ENCODE results near the gene SHCBP1.

The SHCBP1 gene

DNA sequence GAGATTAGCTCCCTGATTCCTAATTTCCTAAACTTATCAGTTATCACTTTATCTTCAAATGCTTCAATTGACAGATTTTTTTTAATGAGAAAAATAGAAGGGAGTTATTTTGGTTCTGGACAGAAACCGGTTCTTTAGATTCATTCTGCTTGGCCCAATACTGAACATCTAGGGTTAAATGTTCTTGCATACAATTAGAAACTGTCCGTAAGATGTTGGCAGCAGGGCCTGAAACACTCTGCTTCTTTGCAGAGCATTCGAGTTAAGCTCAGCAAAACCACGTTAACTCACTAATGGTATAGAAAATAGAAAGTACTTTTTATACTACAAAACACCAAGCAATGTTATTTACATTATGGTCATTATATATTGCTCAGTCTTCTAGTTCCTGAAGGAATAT lies 7.2 kb downstream of the SHCBP1 start:
- no peak for DNase-seq (ENCODE audit: low spot score)

DNA sequence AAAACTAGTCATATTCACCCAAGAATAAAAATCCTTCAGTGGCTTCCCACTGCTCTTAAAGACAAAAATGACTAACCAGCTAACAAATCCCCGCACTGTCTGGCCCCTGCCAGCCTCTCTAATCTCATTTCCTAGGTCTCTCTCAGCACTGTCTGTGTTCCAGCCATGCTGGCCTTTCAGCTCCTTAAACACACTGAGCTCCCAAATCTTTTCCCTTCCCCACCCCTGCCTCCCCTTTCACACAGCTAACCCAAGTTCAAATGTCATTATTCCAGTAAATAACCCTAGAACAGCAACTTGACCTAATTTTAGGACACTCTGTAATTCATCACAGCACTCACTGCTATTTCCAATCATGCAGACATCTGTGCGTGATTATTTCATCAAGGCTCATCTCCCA lies 7.8 kb downstream of the SHCBP1 start:
- DNase-seq (ENCODE audit: low spot score) = no peak

DNA sequence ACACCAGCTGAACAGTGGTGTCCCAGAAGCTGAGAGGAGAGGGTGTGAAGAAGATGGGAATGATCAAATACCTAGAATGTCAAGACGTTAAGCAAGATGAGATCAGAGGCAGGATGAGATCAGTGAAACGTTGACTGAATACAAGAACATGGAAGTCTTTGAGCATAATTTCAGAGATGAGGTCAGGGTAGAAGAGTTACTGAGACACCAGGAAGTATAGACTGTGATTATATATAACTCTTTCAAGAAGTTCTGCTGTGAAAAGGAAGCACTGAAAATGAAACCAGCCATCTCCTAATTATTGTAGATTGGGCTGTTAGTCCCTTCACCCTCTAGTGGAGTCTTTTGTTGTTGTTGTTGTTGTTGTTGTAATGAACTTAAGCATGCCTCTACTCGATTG lies 9.1 kb downstream of the SHCBP1 start:
- DNase-seq (ENCODE audit: low spot score) = no peak

DNA sequence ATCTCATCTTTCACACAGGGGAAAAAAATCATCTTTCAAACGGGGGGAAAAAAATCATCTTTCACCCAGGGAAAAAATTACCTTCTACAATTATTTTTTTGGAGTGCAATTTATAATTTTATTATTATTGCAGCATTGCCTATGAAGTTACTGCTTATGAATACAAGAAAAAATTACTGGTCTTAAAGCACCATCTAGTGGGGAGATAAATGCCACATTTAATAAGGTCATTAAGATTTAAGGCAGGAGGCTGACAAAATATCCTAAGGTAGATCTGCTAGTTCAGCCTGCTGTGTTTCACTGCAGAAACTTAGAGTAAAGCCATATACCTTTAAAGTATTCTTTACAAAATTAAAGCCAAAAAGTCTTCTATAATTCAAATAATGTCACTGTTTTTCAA lies 13.7 kb downstream of the SHCBP1 start:
- DNase-seq (ENCODE audit: low spot score) = peak; percentile 66

DNA sequence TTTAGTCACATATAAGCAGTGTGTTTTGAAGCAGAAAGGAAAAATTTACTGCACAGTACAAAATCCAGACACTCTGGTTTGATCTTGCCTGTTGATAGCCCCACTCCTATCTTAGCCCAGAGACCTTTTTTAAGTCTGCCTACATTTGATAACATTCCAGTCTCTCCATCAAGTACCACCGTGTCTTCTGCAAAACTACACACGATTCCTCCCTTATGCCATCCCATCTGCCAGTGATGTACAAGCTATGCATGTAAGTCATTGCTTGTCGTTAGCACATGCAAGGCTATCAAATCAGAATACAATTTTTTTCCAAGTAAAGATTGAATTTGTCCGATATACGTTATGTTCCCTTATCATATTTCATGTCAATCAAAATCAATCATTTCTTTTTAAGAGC lies 14.9 kb downstream of the SHCBP1 start:
- DNase-seq (ENCODE audit: low spot score) = no peak

DNA sequence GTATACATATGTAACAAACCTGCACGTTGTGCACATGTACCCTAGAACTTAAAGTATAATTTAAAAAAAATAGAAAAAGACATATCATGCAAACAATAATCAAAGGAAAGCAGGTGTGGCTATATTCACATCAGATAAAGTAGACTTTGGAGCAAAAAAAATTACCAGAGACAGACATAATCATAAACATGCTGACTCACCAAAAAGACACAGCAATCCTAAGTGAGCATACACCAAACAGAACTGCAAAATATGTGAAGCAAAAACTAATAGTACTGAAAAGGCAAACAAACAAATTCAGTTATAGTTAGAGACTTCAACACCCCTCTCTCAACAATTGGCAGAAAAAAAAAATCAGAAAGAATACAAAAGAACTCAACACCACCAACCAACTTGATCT lies 29.9 kb downstream of the SHCBP1 start:
- no peak for DNase-seq (ENCODE audit: low spot score)

DNA sequence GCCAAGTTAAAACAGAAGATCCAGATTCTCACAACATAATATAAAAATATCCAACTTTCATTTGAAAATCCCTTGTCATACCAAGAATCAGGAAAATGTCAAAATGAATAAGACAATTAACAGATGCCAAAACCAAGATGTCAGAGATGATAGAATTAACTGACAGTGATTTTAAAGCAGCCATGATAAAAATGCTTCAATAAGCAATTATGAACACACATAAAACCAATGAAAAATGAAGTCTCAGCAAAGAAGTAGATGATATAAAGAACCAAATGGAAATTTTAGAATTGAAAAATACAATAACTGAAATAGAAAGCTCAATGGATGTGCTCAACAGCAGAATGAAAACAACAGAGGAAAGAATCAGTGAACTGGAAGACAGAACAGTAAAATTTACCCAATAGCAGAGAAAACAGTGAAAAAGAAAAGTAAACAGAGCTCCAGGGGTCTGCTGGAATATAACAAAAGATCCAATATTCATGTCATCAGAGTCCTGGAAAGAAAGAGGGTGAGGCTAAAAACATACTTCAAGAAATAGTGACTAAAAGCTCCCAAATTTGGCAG lies 35.1 kb downstream of the SHCBP1 start:
- DNase-seq (ENCODE audit: low spot score) = no peak

DNA sequence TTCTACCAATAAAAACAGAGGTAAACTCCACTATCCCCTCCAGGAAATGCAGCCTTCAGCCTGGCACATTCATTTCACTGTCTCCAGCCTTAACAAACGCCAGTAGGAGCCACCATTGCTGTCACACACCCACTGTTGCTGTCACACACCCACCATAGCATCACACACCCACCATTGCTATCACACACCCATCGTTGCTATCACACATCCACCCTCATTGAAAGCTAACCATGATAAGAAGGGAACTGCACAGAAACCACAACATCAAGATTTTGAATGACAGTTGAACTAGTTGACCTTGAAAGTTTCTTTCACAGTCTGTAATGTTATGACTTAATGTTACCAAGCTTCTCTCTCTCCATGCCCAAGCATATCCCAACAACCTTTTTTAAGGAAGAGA lies 38.1 kb downstream of the SHCBP1 start:
- DNase-seq (ENCODE audit: low spot score) = no peak

DNA sequence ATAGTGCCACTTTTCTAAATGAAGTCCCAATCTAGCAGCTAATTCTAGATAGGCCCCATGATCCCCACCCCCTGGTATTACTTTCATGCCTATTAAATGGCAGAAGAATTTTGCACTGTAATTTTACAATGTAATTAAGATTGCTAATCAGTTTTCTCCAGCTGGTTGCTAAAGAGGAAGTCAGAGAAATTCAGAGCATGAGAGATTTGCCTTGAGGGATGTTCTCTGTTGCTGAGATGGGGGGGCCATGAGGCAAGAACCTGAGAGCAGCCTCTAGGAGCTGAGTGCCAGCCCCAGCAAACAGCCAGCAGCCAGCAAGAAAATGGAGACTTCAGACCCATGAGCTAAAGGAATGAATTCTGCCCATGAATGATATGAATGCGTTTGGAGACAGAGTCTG lies 38.9 kb downstream of the SHCBP1 start:
- no peak for DNase-seq (ENCODE audit: low spot score)

DNA sequence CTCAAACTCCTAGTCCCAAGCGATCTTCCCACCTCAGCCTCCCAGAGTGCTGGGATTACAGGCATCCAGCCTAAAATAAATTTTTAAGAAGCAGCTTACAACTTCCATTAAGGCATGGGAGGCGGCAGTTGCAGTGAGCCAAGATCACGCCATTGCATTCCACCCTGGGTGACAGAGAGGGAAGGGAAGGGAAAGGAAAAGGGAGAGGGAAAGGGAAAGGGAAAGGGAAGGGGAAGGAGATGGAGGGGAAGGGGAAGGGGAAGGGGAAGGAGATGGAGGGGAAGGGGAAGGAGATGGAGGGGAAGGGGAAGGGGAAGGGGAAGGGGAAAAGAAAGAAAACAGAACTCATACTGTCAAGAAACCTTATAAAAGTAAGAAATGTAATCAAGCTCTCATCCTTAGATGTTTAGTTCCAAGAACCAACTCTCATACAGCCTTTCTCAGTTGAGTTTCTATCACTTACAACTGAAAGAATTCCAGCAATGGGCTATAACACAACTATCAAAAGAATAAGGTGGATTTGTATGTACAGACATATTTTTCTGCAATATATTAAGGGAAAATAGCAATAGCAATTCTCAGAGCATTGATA lies 43.1 kb downstream of the SHCBP1 start:
- no peak for DNase-seq (ENCODE audit: low spot score)

DNA sequence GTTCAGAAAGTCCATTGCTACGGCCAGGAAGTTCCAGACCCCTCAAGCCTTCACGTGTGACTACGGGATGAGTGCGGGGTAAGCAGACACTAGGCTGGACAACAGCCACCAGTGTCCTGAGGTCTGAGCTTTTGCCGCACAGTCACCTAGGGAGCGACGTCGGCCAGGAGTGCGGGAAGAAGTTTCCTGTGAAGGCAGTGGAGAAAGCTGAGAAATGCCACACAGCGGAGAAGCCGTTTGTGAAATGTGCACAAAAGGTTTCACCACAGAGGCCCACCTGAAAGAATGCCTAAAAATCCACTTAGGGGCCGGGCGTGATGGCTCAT lies 47.4 kb downstream of the SHCBP1 start:
- no peak for DNase-seq (ENCODE audit: low spot score)

DNA sequence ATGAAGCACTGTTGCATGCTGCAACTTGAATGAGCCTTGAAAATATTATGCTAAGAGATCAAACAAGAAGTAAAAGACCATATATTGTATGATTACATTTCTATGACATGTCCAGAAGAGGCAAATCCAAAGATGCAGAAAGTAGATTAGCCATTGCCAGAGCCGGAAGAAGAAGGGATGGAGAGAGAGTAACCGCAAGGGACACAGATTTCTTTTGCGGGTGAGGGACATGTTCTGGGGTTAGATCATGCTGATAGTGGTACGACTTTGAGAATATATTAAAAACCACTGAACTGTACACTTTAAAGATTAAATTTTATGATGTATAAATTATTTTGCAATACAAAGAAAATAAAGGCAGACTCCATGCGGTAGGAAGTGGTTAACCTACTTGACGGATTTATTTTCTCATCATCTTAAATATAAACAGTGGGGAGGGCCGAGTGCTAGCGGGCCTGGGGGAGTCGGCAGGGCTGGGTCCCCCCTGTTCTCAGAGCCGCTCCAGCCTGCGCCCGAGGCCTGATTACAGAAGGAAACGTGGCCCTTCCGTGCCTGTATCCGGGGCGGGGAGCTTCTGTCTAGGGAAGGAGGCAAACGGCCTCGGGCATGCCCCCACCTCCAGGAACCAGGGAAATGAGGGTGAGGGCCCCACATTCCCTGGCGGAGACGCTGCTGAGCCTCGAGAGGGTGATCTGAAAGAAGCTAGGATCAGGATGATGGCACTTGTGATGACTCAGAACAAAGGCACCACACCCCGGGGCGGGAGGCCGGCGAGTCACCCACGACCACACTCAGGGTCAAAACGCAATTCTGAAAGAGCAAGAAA lies 48.0 kb downstream of the SHCBP1 start:
- DNase-seq (ENCODE audit: low spot score) = no peak

DNA sequence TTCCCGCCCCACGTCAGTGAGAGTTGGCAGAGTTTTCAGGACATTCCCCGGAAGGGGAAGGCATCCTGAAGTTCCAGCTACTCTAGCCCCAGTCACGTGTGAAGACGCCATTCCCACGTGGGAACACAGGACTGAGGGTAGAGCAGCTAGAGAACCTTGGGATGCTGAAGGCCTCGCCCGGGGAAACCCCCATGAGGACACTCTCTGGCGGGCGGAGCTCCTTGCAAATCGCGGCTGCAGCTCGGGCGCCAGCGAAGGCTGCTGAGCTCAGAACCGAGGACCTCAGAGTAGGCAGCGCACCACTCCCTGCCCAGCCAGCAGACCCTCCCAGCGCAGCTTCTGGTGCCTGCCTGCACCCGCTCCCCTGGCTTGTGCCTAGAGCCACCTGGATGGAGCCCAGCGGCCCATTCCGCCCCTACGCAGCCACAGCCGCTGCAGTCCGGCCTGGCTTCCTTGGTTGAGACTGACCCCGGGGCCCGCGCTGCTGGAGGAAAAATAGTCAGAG lies 51.9 kb downstream of the SHCBP1 start:
- no peak for DNase-seq (ENCODE audit: low spot score)

DNA sequence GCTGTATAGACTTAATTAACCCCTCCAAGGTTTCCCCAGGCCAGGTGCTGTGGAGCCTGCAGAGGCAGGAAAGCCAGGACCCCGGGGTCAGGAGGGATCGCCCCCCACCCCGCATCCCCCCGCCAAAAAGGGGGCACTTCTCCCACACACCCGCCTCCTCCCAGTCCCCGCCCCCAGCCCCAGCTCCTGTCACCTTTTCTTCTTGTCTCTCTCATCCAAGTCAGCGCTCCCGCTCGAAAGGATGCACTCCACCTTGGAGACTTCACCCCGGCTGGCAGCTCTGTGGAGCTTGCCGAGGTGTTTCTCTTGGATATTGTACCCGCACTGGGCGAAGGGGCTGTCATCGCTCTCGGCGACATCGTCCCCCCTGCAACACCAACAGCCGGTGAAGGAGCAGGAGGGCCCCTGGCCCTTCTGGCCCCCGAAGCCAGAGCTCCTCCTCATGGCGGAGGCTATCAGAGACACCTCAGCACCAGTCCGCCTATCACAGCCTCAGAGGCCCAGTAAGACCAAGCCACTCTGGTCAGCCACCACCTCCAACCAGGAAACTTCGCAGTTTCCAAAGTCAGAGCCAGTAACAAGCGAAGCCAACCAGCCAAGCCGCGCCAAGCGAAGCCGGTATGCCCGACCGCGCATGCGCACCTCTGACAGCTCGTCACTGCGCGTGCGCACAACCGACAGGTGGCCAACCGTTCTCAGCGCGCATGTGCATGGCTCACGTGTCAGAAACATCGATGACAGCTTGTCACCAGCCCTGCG lies 52.5 kb downstream of the SHCBP1 start:
- DNase-seq (ENCODE audit: low spot score) = no peak

DNA sequence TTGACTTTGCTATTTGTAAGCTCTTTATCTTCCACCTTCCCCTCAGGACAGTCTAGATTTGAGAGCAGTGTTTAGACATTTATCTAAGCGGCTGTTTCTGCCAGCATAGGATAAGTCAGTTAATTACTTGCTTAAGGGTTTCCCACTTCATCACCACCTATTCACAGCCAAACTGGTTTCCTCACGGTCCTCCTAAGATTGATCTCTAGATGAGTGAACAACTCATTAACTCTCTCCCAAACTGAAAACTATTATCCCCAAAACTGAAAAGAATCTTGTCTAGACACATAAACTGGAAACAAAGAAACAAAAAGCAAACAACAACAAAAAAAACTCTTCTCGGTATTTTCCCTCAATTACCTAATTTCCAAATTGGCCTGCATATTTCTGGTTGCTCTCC lies 58.2 kb downstream of the SHCBP1 start:
- no peak for DNase-seq (ENCODE audit: low spot score)

DNA sequence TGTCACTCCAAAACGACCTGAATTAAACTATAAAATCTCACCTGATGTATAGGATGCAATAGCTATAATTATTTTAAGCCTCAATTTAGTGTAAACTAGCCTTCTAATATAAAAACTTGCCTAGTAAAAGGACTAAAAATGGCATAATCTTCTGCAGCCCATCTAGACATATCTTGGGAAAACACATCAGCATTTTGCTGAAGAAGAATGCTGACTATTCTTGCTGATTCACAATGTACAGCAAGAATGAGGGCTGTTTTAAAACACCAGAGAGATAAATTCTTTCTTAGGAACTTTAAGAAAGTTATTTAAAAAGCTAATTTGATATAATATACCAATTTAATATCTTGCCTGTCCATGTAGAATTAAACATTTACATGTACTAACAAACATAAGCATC lies 63.2 kb downstream of the SHCBP1 start:
- no peak for DNase-seq (ENCODE audit: low spot score)

DNA sequence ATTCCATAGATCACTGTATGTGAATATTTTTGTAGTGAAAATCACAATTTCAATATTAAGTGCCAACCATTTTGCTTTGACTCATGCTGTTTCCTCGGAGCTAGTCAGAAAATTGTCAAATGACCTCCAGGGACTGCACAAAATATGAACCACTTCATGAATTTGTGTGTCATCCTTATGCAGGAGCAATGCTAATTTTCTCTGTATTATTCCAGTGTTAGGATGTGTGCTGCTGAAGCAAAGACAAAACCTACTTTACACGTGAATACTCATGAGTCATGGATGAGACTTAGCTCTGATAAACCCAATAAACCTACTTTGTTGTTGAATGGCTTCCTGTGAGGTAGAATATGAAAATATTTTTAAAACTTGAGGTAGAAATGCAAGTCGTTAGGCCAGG lies 65.2 kb downstream of the SHCBP1 start:
- no peak for DNase-seq (ENCODE audit: low spot score)

DNA sequence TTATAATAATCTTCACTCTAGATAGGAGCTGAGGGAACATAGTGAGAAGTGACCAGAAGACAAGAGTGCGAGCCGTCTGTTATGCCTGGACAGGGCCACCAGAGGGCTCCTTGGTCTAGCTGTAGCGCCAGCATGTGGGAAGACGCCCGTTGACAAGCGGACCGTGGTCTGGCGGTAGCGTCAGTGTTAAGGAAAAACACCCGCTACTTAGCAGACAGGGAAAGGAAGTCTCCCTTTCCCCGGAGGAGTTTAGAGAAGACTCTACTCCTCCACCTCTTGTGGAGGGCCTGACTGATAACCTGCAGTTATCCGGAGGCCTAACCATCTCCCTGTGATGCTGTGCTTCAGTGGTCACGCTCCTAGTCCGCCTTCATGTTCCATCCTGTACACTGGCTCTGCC lies 66.7 kb downstream of the SHCBP1 start:
- peak; percentile 69 for DNase-seq (ENCODE audit: low spot score)

DNA sequence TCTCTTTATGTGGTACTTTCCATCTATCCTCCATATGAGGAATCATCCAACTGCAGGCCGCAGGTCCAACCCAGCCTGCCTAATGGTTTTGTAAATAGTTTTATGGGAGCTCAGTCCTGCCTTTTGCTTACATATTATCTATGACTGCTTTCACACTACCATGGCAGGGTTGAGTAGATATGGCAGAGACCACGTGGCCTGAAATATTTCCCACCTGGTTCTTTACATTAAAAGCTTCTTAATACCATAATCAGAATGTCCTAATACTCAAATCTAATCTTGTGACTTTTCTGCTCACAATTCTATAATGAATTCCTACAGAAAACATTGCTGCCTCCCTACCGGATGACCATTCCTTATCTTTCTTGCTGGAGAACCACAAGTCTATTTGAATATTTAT lies 71.7 kb downstream of the SHCBP1 start:
- DNase-seq (ENCODE audit: low spot score) = no peak
